HG03045 (cell line): ENCODE measurements around the gene ZCCHC10.
"Not testable (repeated sequence)": the region's sequence is repeated elsewhere in the genome, so short reads cannot be mapped to it uniquely, and the experiment has no call there.

ENCODE experiments used
- ATAC-seq: cut with Tn5 transposase; IDR thresholded peaks from one replicate; pipeline ENCODE4 v1.9.1; 2021; ENCODE audit warnings: mild to moderate bottlenecking, moderate library complexity; ENCODE audit not compliant: unreplicated experiment

The ZCCHC10 gene

DNA sequence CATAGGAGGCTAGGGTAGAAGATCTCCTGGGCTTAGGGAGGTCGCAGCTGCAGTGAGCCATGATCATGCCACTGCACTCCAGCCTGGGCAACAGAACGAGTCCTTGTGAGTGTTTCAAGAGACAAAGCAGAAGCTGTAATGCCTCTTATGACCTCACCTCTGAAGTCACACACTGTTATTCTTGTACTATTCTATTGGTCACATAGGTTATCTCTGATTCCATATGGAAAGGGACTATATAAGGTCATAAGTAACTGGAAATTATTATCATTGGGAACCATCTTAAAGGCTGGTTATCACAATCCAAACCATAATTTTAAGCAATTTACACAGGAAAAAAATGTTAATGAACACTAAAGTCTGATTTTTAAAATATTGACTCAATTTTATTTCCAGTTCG lies 45.1 kb downstream of the ZCCHC10 start:
- ATAC-seq: no peak

DNA sequence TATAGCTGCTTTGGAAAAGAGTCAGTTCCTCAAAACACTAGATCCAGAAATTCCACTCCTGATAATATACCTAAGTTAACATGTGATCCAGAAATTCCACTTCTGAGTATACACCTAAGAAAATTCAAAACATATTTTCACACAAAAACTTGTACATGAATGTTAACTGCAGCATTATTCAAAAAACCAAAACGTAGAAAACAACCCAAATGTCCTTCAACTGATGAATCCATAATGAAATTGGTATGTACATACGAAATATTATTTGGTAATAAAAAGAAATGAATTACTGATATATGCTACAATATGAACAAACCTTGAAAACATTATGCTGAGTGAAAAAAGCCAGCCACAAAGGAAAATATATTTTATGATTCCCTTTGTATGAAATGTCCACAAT lies 46.4 kb downstream of the ZCCHC10 start:
- ATAC-seq: no peak

DNA sequence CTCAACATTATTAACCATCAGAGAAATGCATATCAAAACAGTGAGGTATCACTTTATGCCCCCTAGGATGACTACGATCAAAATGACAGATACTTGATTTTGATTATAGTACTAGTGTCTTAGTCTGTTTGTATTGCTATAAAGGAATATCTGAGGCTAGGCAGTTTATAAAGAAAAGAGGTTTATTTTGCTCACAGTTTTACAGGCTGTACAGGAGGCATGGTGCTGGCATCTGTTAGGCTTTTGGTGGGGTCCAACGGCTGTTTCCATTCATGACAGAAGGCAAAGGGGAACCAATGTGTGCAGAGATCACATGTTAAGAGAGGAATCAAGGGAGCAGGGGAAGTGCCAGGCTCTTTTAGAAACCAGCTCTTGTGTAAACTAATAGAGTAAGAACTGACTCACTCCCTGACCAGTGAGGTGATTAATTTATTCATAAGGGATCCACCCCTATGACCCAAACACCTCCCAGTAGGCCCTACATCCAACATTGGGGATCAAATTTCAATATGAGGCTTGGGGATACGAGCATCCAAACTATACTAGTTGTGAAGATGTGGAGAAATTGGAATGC lies 46.9 kb downstream of the ZCCHC10 start:
- ATAC-seq: no peak

DNA sequence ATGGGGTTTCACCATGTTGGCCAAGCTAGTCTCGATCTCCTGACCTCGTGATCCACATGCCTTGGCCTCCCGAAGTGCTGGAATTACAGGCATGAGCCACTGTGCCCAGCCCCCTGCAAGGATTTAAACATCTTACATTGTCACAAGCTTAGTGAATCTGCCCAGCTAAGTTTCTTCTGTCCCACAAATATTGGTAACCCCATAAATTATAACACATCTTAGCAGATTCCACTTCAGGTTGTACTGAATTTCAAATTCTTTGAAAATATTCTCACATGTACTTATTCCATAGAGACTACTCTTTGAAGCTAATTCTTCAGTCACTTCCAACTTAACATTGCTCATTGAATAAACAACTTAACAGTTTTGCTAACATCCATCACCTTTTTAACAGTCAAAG lies 49.5 kb downstream of the ZCCHC10 start:
- ATAC-seq: no peak

DNA sequence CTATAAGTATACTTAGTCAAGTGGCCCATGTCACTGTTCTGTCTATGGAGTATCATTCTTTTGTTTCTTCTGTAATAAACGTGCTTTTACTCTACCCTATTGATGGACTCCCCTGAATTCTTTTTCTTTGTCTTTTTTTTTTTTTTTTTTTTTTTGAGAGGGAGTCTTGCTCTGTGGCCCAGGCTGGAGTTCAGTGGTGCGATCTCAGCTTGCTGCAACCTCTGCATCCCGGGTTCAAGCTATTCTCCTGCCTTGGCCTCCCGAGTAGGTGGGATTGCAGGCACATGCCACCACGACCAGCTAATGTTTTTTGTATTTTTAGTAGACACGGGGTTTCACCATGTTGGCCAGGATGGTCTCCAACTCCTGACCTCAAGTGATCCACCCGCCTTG lies 53.9 kb downstream of the ZCCHC10 start:
- not testable (repeated sequence) for ATAC-seq

DNA sequence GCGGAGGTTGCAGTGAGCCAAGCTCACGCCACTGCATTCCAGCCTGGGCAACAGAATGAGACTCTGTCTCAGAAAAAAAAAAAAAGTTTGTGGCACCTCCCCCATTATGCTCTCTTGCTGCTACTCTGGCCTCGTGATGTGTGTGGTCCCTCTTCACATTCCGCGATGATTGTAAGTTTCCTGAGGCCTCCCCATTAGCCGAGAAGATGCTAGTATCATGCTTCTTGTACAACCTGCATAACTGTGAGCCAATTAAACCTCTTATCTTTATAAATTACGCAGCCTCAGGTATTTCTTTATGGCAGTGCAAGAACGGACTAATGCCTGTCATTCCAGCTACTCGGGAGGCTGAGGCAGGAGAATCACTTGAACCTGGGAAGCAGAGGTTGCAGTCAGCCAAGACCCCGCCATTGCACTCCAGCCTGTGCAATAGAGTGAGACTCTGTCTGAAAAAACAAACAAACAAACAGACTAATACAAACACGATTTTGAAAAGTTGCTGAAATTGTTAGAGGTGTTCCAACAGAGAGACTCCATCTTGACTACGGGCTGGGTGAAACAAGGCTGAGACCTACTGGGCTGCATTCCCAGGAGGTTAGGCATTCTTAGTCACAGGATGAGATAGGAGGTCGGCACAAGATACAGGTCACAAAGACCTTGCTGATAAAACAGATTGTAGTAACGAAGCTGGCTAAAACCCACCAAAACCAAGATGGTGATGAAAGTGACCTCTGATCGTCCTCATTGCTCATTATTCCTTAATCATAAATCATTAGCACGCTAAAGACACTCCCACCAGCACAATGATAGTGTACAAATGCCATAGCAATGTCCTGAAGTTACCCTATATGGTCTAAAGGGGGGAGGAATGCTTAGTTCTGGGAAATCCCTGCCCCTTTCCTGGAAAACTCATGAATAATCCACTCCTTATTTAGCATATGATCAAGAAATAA lies 54.6 kb downstream of the ZCCHC10 start:
- ATAC-seq: no peak

DNA sequence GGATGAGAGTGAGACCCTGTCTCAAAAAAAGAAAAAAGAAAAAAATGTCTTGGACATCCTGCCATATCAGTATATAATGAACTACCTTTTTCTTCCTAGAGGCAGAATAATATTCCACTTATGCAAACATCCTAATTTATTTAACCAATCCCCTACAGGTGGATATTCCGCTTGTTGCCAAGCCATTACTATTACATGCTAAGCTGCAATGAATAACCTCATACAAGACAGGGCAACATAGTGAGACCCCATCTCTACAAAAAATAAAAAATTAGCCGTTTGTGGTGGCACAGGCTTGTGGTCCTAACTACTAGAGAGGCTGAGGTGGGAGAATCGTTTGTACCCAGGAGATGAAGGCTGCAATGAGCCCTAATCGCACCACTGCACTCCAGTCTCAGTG lies 61.2 kb downstream of the ZCCHC10 start:
- ATAC-seq: no peak

DNA sequence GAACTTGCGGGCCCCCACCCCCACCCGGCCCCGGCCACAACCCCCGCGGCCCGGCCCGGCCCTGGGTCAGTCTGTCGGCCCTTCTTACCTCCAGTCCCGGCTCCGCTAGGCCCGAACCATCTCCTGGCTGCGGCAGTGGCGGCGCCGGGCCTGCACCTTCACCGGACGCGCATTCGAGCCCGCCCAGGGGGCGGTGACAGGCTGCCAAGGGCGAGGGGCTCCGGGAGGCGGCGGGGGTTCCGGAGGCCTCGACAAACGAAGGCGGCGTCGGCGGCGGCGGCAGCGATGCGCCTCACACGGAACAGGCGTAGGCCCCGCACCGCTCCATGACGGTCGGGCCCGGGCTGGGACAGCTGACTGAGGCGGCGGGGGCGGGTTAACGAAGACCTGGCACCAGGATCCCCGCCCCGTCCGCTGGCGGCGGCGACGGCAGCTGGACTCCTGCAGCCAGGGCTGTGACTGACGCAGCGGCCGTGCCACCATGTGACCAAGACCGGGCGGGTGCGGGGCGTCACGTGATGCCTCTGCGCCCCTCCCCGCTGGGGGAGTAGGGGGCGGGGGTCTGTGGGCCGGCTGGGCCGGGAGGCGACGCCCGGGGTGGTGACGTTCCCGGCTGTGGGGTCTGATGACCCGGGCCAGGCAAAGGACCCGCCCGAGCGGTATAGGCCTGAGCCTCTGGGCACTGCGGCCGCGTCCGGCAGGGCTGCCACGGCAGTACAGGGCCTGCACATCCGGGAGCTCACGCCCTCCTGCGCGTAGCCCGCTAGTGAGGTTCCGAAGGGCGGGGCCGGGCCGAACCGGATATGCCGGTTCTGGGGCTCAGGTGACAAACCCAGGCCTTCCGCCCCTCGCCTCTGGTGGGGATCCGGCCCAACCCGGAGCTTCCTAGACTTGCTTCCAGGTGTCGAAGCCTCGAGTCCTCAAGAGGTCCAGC lies 62.9 kb downstream of the ZCCHC10 start, which contains the start of gene AFF4:
Gene AFF4 (minus strand): TSS at position 464 of the 934 bp plus-strand sequence. CDS start 26,445 bp downstream, outside the sequence.
- ATAC-seq: peak; percentile 95

DNA sequence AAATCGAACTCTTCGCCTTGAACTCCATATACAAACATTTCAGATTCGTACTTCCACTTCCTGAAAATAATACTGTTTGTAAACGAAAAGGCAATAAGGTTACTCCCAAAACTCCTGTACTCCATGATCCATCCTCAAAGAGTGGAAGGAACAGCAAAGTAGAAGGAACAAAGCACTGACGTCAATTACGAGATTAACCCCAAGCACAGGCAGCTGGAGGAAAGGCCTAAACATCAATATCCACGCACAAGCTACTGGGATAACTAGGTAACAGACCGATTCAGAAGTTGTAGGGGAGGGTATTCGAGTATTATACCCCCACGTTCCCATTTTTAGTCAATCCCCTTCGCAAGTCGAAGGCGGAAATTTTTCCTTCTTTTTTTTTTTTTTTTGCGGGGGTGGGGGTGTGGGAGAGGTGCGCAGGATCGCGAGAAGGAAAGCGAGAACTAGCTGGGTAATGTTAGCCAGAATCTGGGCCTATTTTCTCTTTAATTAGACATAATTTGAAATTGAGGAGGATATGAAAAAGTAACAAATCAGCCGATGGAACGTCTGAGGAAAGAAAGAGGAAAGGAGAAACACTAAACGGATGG lies 63.8 kb downstream of the ZCCHC10 start:
- ATAC-seq: no peak

DNA sequence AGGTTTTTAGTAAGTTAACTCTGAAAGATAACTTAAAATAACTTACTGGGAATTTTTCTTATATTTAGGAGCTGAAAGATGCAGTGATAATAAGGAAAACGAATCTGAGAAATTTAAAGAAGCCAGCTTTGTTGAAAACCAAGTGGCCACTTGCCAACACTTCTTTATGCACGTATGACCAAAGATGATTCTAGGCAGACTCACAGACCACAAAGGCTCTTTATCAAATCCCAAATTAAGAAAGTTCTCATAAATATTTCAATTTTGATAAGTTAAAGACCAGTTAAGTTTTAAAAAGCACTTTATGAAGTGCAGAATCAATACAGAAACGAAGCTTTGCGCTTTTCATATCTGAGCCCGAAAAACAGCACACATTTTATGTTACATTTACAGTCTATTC lies 64.5 kb downstream of the ZCCHC10 start:
- no peak for ATAC-seq

DNA sequence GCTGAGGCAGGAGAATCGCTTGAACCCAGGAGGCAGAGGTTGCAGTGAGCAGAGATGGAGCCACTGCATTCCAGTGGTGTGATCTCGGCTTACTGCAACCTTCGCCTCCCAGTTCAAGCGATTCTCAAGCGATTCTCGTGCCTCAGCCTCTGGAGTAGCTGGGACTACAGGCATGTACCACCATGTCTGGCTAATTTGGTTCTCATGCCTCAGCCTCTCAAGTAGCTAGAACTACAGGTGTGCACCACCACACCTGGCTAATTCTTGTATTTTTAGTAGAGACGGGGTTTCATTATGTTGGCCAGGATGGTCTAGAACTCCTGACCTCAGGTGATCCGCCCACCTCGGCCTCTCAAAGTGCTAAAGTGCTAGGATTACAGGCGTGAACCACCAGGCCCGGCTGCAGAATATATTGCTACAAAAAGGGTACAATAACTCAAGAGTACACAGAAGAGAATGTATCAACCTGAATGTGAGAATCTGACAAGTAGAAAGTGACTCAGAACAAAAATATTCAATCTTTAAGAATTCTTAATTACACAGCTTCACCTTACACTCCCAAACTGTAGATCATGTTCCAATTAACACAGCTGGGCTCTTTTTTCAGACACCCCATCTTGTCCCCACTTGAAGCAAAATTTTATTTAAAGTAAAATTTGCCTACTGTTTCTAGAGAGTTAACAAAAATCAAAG lies 65.1 kb downstream of the ZCCHC10 start:
- ATAC-seq: not testable (repeated sequence)

DNA sequence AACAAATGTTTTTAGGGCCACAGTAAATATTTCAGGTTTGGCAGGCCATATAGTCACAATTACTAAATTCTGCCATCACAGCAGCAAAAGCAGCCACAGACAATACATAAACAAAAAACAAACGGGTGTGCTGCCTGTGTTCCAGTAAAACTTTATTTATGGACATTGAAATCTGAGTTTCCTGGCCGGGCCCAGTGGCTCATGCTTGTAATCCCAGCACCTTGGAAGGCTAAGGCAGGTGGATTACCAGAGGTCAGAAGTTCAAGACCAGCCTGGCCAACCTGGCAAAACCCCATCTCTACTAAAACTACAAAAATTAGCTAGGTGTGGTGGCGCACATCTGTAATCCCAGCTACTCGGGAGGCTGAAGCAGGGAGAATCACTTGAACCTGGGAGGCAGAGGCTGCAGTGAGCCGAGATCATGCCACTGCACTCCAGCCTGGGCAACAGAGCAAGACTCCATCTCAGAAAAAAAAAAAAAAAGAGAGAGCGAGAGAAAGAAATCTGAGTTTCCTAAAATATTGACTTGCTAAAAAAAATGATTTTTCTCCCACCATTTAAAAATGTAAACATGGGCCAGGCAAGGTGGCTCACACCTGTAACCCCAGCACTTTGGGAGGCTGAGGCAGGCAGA lies 70.1 kb downstream of the ZCCHC10 start:
- not testable (repeated sequence) for ATAC-seq

DNA sequence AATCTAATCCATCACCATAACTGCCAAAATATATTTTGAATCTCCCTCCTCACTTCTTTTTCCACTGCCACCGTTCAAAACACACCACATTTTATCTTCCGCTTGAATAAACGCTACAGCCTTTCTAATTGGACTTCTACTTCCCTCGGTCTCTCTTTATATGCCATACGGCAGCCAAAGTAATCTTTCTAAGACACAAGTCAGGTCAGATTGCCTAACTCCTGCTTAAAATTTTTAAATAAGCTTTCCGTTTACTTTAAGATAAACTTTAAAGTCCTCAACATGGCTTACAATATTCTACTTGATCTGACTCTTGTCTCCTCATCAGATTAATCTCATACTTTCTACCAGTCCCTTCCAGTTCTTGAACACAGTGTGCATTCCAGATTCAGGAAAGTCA lies 72.6 kb downstream of the ZCCHC10 start:
- no peak for ATAC-seq

DNA sequence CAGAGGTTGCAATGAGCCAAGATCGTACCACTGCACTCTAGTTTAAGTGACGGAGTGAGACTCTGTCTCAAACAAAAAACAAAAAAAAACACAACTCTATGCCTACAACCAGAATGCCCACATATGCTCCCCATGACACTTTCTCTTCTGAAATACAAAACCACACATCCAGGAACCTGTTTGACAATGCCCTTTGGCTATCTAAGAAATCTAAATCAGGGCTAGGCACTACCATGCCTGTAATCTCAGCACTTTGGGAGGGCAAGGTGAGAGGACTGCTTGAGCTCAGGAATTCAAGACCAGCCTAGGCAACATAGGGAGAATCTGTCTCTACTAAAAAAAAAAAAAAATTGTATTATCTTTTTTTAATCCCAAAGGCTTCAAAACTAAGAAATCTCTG lies 73.5 kb downstream of the ZCCHC10 start:
- no peak for ATAC-seq

DNA sequence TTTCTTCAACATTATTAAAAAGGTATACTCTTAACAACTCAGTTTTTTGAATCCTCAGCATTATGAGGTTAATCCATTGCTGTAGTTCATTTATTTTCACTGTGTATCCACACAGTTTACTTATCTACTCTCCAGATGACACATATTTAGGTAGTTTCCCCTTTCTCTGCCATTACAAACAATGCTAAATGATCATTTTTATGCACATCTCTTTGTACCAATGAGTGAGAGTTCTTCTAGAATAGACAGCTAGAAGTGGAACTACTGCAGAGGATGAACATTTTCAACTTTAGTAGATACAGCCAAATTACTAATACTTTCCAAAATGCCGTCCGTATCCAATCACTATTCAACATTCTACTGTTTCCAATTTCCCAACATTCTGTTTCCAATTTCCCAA lies 74.5 kb downstream of the ZCCHC10 start:
- no peak for ATAC-seq

DNA sequence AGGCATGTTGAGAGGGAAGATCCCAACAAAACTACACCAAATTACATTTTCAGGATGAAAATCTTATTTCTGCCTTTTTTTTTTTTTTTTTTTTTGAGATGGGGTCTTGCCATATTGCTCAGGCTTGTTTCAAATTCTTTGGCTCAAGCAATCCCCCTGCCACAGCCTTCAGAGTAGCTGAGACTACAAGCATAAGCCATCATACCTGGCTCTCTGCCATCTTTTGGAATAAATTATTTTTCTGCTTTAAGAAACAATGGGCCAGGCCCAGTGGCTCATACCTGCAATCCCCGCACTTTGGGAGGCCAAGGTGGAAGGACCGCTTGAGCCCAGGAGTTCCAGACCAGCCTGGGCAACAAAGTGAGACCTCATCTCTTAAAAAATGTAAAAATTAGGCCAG lies 77.2 kb downstream of the ZCCHC10 start:
- no peak for ATAC-seq

DNA sequence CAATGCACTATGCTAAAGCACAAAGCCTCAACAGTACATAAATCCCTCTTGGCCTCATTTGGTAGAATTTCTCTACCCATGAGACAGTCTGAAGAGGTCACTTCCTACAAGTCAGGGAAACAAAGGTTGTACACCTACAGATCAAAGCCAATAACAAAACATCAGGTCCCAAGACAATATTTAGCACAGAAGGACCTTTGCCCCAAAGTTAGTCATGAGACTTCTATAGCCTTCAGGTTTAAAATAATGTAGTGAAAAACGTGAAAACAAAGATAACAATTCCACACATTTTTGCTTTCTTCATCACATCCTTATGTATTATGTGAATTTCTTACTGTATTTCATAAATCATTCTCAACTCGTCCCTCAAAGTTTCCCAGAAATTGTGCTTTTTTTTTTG lies 78.7 kb downstream of the ZCCHC10 start:
- no peak for ATAC-seq
